Loucy (cell line): ENCODE results near the gene PLA2G2F.

Experiments
- CTCF ChIP-seq: fragments of 200-600 bp; sonication (generic); conservative IDR thresholded peaks from 2 replicates; pipeline ENCODE4 v1.5.1; 2014; ENCODE audit warnings: mild to moderate bottlenecking, antibody characterized with exemption, low read length
- EZH2phosphoT487 ChIP-seq: fragments of 200-600 bp; IDR thresholded peaks from 2 replicates; pipeline ENCODE4 v1.6.1; 2018; ENCODE audit warnings: antibody characterized with exemption, mild to moderate bottlenecking, moderate library complexity, borderline replicate concordance

GRCh38 chr1:20119347-20119746 is 19.8 kb upstream of the PLA2G2F start, which contains the start of gene PLA2G2D:
- no peak for TF ChIP-seq CTCF
- no peak for TF ChIP-seq EZH2phosphoT487
